GM21447 (cell line): ENCODE measurements around the gene EHBP1.
"Not testable (repeated sequence)": the region's sequence is repeated elsewhere in the genome, so short reads cannot be mapped to it uniquely, and the experiment has no call there.

Experiments
- ATAC-seq: cut with Tn5 transposase; IDR thresholded peaks from one replicate; pipeline ENCODE4 v1.9.1; 2021; ENCODE audit not compliant: unreplicated experiment

EHBP1 gene

DNA sequence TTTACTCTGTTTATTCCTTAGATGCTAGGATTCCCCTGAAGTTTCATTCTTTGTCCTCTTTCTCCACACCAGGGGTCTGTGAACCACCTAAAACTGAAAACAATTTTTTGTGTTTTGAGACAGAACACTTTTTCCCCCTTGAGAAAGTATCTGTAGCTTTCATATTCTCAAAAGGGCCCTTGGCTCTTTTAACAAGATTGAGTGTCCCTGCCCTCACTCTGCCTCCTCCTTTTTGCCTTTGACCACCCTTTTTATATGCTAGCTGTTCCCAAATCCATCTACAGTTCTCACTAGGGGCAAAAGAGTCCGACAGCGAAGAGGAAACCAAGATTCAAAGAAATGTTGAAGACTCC, 883 bp upstream of the EHBP1 start:
- ATAC-seq, result no peak

GRCh38 chr2:62705859-62706720, 577 bp downstream of the EHBP1 start:
- ATAC-seq, result peak; percentile 7

DNA sequence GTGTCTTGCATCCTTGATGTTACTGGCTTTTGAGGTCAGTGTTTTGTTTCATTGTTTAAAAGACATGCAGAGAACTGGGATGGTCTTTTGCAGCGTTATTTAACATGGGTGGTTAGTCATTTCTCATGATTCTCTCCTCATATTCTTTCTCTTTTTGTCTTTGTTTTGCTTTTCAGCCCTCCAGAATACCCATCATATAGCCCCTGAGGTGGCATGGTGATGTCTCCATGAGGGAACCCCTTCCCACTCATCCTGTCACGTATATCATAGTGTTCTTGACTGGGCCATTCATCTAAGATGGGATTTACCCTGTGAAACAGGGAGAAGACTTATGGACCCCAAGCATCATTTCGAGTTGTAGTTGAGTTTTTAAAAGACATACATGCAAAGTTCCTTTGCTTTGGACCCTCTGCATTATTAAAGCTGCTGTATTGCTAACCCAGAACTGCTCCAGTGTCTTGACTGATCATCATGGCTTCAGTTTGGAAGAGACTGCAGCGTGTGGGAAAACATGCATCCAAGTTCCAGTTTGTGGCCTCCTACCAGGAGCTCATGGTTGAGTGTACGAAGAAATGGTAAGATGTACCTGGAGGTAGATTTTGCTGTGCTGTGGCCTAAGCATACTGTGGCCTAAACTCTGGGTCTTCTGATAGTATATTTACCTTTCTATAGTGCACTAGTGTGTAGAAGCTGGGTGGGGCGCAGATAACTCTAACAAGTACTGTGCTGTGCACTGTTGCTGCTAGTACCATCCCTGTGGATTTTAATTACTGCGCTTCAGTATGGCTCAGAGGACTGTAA, 1.4 kb downstream of the EHBP1 start:
- no peak for ATAC-seq

DNA sequence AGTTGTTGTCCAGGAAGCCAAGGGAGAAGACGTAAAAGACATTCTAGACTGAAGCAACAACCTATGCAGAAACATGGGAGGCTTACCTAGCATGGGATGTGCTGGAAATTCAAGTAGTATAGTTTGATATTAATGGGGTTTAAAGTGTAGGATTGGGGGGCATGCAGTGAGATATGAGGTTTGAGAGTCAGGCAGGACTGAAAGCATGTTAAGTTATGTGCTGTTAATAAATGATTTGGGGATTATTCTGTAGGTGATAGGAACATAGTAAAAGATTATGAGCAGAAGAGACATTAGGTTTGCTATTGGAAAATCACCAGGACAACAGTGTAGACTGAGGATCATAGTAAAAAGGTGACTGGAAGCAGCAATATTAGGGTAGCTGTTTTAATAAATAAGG, 3.2 kb downstream of the EHBP1 start:
- ATAC-seq, result no peak

- ATAC-seq, result no peak
Observed at GRCh38 chr2:62711832-62712494, 6.5 kb downstream of the EHBP1 start.

GRCh38 chr2:62713196-62713595, 7.7 kb downstream of the EHBP1 start:
- not testable (repeated sequence) for ATAC-seq

- ATAC-seq, result no peak
Observed at GRCh38 chr2:62713837-62714236, 8.3 kb downstream of the EHBP1 start.

GRCh38 chr2:62716768-62717167, 11.3 kb downstream of the EHBP1 start:
- ATAC-seq, result no peak

GRCh38 chr2:62717503-62718081, 12.1 kb downstream of the EHBP1 start:
- ATAC-seq, result no peak

GRCh38 chr2:62718225-62718822, 12.8 kb downstream of the EHBP1 start:
- no peak for ATAC-seq

- no peak for ATAC-seq
Observed at GRCh38 chr2:62719757-62720156, 14.2 kb downstream of the EHBP1 start.

DNA sequence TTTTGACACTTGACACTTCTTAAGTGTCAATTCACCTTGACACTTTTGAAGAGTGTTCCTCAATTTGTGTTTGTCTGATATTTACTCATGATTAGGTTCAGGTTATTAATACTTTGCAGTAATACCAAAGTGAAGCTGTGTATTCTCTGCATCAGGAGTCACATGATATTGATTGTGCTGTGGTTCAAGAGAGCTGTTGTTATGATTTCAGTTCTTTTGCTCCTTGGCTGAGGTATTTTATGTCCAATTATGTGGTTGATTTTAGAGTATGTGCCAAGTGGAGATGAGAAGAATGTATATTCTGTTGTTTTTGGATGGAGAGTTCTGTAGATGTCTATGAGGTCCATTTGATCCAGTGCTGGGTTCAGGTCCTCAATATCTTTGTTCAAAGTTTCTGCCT, 17.2 kb downstream of the EHBP1 start:
- ATAC-seq, result no peak

GRCh38 chr2:62723253-62723652, 17.7 kb downstream of the EHBP1 start:
- ATAC-seq, result no peak

DNA sequence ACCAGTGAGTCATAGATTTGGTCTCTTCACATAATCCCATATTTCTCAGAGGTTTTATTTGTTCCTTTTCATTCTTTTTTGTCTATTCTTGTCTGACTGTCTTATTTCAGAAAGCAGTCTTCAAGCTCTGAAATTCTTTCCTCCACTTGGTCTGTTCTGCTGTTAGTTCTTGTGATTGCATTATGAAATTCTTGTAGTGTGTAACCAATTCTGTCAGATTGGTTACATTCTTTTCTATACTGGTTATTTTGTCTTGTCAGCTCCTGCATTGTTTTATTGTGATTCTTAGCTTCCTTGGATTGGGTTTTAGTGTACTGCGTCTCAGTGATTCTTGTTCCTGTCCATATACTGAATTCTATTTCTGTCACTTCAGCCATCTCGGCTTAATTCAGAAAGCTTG, 18.6 kb downstream of the EHBP1 start:
- no peak for ATAC-seq

GRCh38 chr2:62724886-62725711, 19.6 kb downstream of the EHBP1 start:
- no peak for ATAC-seq

GRCh38 chr2:62725712-62726055, 20.2 kb downstream of the EHBP1 start:
- no peak for ATAC-seq

- peak; percentile 55 for ATAC-seq
Observed at GRCh38 chr2:62727259-62727867, 21.9 kb downstream of the EHBP1 start.

GRCh38 chr2:62727876-62728566, 22.5 kb downstream of the EHBP1 start:
- ATAC-seq, result no peak

GRCh38 chr2:62731275-62731674, 25.8 kb downstream of the EHBP1 start:
- no peak for ATAC-seq
